Esophagus squamous epithelium (tissue), 5 donors: ENCODE measurements around the gene NOTUM. TPM values are rescaled to one million over a fixed set of nuclear protein-coding genes. Genes with fewer than 3 reads are reported as not detected.

Source experiments
- DNase-seq: peaks from one replicate; lab custom pipeline; 2025; lab: John Stamatoyannopoulos, UW
- H3K27ac ChIP-seq, 4 donors: fragments of 200-600 bp; sonication (generic); one replicate each; pipeline ENCODE4 v1.5.1; 2016 to 2019; ENCODE audit warnings: mild to moderate bottlenecking in 1 of 4
- H3K27me3 ChIP-seq, 4 donors: fragments of 200-600 bp; sonication (generic); 1 replicate in 3 of 4; 2 replicates in 1 of 4; pipeline versions ENCODE4 v1.5.1 to v1.6.0; 2017 to 2021; ENCODE audit warnings: antibody characterized with exemption in 1 of 4
- H3K36me3 ChIP-seq, 3 donors: fragments of 200-600 bp; sonication (generic); one replicate each; pipeline ENCODE4 v1.5.1; 2016 to 2019
- H3K4me1 ChIP-seq, 3 donors: fragments of 200-600 bp; sonication (generic); one replicate each; pipeline ENCODE4 v1.5.1; 2017 to 2019
- H3K4me3 ChIP-seq, 4 donors: fragments of 200-600 bp; sonication (generic); 1 replicate in 3 of 4; 2 replicates in 1 of 4; pipeline ENCODE4 v1.5.1; 2016 to 2019; ENCODE audit warnings: mild to moderate bottlenecking in 2 of 4, moderate library complexity in 1 of 4
- H3K9me3 ChIP-seq, 3 donors: fragments of 200-600 bp; sonication (generic); one replicate each; pipeline ENCODE4 v1.5.1; 2016 to 2019
- CTCF ChIP-seq, 6 experiments: fragments of 450-650 bp in 4 of 6; fragments of 200-600 bp in 2 of 6; sonication (generic) in 2 of 6; IDR thresholded peaks; one replicate each; pipeline ENCODE4 v1.5.1; 2016 to 2019; ENCODE audit warnings: antibody characterized with exemption in 6 of 6, mild to moderate bottlenecking in 4 of 6, moderate library complexity in 4 of 6
- POLR2A ChIP-seq, 4 donors: fragments of 450-650 bp; IDR thresholded peaks; one replicate each; pipeline ENCODE4 v1.6.1; 2017; ENCODE audit warnings: antibody characterized with exemption in 4 of 4, mild to moderate bottlenecking in 4 of 4, moderate library complexity in 3 of 4
- WGBS, 2 donors: methylation state at CpG; one replicate each; pipeline ENCODE4 v1.1.5; 2018; 5-methylcytosine and 5-hydroxymethylcytosine counted together
- intact Hi-C: fragments of 100-400 bp; cut with DNase I; formaldehyde crosslinking; loops from one replicate; pipeline ENCODE4 v1.15.0; 2022
- total RNA-seq, 4 donors: library from RNA; depleted of rRNA; stranded (reverse); fragments of >200 nt; gene quantifications; one replicate each; pipeline ENCODE4 v1.1.0, GENCODE V29; 2016
- donor health status: DM: yes; HTN: yes; CAD: no.

NOTUM gene
- total RNA-seq, 4 donors from 2014 or later, result 0.11 to 0.94 (median 0.19) TPM; not detected in 1

- Histone ChIP-seq H3K27ac (peak within 1 kb of the TSS; percentile 84 to 99 (median 94)), H3K36me3 (peaks cover 35 to 71% (median 45%) of the 10 kb centered on the region in 3 donors), H3K4me3 (peak within 1 kb of the TSS; percentile 61 to 100 (median 86)), H3K27me3 (no peaks in the 10 kb centered on the region), H3K4me1 (peaks cover 46 to 88% (median 47%) of the 10 kb centered on the region in 3 donors), H3K9me3 (no peaks in the 10 kb centered on the region)
- no peak for DNase-seq
- TF ChIP-seq POLR2A (IDR thresholded peaks at IDR 0.05) (peak in 3 of 4 donors; percentile 37 to 84 (median 77)), CTCF (IDR thresholded peaks at IDR 0.05) (peak in 1 of 6 experiments; percentile 9)
- WGBS, 2 donors, result 1% methylated on average over 21 to 27 of the region's 94 CpGs
- intact Hi-C loops, result no loop called here
Measured at GRCh38 chr17:81917565-81918332, 43.2 kb downstream of the NOTUM start, which contains the start of gene SIRT7. Gene SIRT7, minus strand, starts transcription at chr17:81918176. Its CDS starts 45 bp downstream, at chr17:81918131.

DNA sequence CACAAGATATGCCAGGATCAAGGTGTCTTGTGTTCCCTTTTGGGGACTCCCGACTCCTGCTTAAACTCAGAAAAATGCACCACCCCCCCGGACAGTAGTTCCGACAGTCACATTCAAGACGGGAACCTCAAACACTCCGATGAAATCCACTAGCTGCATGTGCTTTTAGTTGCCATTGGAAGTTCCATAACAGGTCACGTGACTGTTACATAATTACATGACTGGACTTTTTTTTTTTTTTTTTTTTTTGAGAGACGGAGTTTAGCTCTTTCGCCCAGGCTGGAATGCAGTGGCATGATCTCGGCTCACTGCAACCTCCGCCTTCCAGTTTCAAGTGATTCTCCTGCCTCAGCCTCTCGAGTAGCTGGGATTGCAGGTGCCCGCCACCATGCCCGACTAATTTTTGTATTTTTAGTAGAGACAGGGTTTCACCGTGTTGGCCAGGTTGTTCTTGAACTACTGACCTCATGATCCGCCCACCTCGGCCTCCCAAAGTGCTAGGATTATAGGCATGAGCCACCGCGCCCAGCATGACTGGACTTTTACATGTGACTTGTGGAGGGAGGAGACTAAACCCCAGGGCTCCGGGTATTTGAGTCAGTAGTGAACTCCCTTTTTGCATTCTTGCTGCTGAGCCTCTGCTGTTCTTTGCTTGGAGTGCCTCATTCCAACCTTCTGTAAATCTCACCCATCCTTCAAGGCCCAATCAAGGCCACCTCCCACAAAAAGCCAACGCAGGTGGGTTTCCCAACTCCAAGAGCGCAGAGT lies 44.6 kb downstream of the NOTUM start:
- DNase-seq, result no peak
- peak overlapping the region; percentile 61 to 100 (median 86) for H3K4me3 ChIP-seq
- TF ChIP-seq POLR2A (IDR thresholded peaks at IDR 0.05), result peak in 3 of 4 donors; percentile 35 to 61 (median 60)
- TF ChIP-seq CTCF (IDR thresholded peaks at IDR 0.05), result no peak
- intact Hi-C loops, result no loop called here
- no peaks in the 10 kb centered on the region for H3K9me3 ChIP-seq
- peaks cover 46 to 88% (median 50%) of the 10 kb centered on the region in 3 donors for H3K4me1 ChIP-seq
- peaks cover 31 to 68% (median 42%) of the 10 kb centered on the region in 3 donors for H3K36me3 ChIP-seq
- H3K27me3 ChIP-seq, result no peaks in the 10 kb centered on the region
- peak overlapping the region; percentile 84 to 99 (median 94) for H3K27ac ChIP-seq
- WGBS, 2 donors, result 58 to 59% methylated on average over 21 of the region's 21 CpGs

DNA sequence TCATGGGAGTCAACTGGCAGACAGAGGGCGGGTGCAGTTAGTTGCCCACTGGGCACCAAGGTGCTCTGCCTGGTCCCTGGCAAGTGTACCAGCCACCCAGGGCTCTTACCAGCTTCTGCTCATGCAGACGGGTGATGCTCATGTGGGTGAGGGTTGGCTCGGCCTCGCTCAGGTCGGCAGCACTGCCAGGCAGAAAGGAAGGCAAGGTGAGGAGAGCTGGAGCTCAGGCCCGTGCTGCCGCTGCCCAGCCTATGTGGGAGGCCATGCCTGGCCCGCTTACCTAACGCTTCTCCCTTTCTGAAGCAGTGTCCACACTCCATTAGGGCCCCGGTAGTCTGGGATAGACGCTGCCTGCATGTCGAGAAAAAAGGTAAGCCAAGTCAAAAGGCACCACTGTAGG lies 45.7 kb downstream of the NOTUM start:
- H3K36me3 ChIP-seq, result peaks cover 31 to 57% (median 37%) of the 10 kb centered on the region in 3 donors

DNA sequence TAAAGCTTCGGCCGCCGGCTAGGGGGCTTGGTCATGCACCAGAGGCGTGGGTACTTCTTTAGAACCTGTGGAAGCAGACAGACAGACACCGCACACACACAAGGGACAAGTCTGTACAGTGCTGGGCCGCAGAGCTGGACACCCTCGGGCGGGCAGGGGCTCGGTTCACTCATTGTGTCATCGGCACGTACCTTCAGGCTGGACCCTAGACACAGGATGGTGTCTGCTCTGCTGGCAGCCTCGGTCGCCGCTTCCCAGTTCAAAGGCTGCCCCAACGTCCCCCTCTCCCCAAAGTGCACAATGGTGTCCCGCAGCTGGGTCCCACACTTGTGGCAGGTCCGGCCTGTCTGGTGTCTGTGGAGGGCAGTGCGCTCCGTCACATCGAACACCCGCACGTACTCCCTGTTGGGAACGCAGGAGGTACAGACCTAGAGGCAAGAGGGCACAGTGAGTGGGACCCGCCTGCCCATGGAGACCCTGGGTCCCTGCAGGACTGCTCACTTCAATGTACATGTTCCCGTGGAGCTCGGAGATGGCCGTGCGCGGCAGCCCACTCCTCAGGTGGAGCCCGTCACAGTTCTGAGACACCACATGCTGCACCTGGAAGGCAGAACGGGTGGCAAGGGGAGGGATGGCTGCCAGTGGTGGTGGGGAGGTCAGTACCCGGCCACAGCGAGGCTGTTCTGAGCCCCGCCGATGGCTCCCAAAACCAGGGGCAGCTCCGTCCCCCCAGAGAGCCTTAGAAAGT lies 46.7 kb downstream of the NOTUM start:
- Histone ChIP-seq H3K9me3 (no peaks in the 10 kb centered on the region), H3K27me3 (no peaks in the 10 kb centered on the region), H3K27ac (peak overlapping the region in 2 of 4 donors; percentile 2 to 90), H3K36me3 (peaks cover 31 to 51% (median 36%) of the 10 kb centered on the region in 3 donors), H3K4me1 (peaks cover 38 to 82% (median 46%) of the 10 kb centered on the region in 3 donors), H3K4me3 (no peak overlapping the region)
- intact Hi-C loops, result no loop called here
- WGBS, 2 donors, result 90% methylated on average over 2 of the region's 36 CpGs; no CpG with 5 or more reads in 1 of the 2 donors
- TF ChIP-seq POLR2A (IDR thresholded peaks at IDR 0.05), result no peak
- TF ChIP-seq CTCF (IDR thresholded peaks at IDR 0.05), result no peak
- DNase-seq, result no peak

More for the DNA sequence above, 45.7 kb downstream of the NOTUM start:
- intact Hi-C loops, result no loop called here
- Histone ChIP-seq H3K27ac (peak overlapping the region in 2 of 4 donors; percentile 84 to 99), H3K27me3 (no peaks in the 10 kb centered on the region), H3K4me3 (no peak overlapping the region), H3K9me3 (no peaks in the 10 kb centered on the region), H3K4me1 (peaks cover 43 to 82% (median 47%) of the 10 kb centered on the region in 3 donors)
- 86 to 91% methylated on average over 7 to 8 of the region's 12 CpGs for WGBS, 2 donors
- no peak for TF ChIP-seq POLR2A (IDR thresholded peaks at IDR 0.05)
- no peak for DNase-seq
